SK-N-SH (cell line): ENCODE results near the gene ZNF586. TPM values are rescaled to one million over a fixed set of nuclear protein-coding genes. Genes with fewer than 3 reads are reported as not detected.

Source experiments
- CTCF ChIA-PET: fragments of 300-600, 350-600 bp; formaldehyde crosslinking; extraction: SDS; loops from one replicate; lab custom pipeline; 2021; lab: Yijun Ruan, JAX
- POLR2A ChIA-PET: fragments of 350-600 bp; sonication (Branson Sonifier 250); formaldehyde crosslinking; extraction: SDS; loops from one replicate; lab custom pipeline; 2020; ENCODE audit warnings: antibody characterized with exemption, inconsistent platforms; lab: Yijun Ruan, JAX
- DNase-seq: peaks from one replicate; pipeline ENCODE4 v3.0.0; 2012
- H2AFZ ChIP-seq: fragments of 200-600 bp; sonication (generic); 2 replicates; pipeline ENCODE4 v1.8.1; 2016; ENCODE audit warnings: antibody characterized with exemption, mild to moderate bottlenecking, low read depth
- H3F3A ChIP-seq: fragments of 200-600 bp; sonication (generic); replicated peaks from 2 replicates; pipeline ENCODE3; 2016; ENCODE audit warnings: antibody characterized with exemption, mild to moderate bottlenecking; ENCODE audit not compliant: insufficient read depth
- H3K27ac ChIP-seq, 2 experiments: fragments of 200-500 bp in 1 of 2; fragments of 200-600 bp in 1 of 2; sonication (Bioruptor generic) in 1 of 2; sonication (generic), shearing (Covaris generic) in 1 of 2; 2 replicates each; pipeline versions ENCODE4 v1.5.1 to v1.6.1; 2014 to 2016; ENCODE audit warnings: low read depth in 2 of 2, inconsistent platforms in 1 of 2, low read length in 1 of 2, mild to moderate bottlenecking in 1 of 2, mixed read lengths in 1 of 2
- H3K27me3 ChIP-seq: fragments of 200-600 bp; sonication (generic), shearing (Covaris generic); 2 replicates; pipeline ENCODE4 v1.6.1; 2016; ENCODE audit warnings: mixed run types; ENCODE audit not compliant: insufficient read depth
- H3K36me3 ChIP-seq, 2 experiments: fragments of 200-500 bp in 1 of 2; fragments of 200-600 bp in 1 of 2; sonication (Bioruptor generic) in 1 of 2; sonication (generic) in 1 of 2; replicated peaks in 1 of 2; 2 replicates each; pipeline versions ENCODE3 to v1.5.1; 2014 to 2016; ENCODE audit warnings: low read length in 1 of 2, mild to moderate bottlenecking in 1 of 2; ENCODE audit not compliant: insufficient read depth in 2 of 2, control insufficient read depth in 1 of 2
- H3K4me1 ChIP-seq, 2 experiments: fragments of 200-500 bp in 1 of 2; fragments of 200-600 bp in 1 of 2; sonication (Bioruptor generic) in 1 of 2; sonication (generic), shearing (Covaris generic) in 1 of 2; 2 replicates each; pipeline versions ENCODE4 v1.5.1 to v1.6.1; 2014 to 2016; ENCODE audit warnings: low read depth in 1 of 2, low read length in 1 of 2, mixed run types in 1 of 2; ENCODE audit not compliant: insufficient read depth in 2 of 2, control insufficient read depth in 1 of 2
- H3K4me2 ChIP-seq: fragments of 200-600 bp; sonication (generic), shearing (Covaris generic); 2 replicates; pipeline ENCODE4 v1.6.1; 2017; ENCODE audit warnings: mixed run types
- H3K4me3 ChIP-seq, 2 experiments: fragments of 200-500 bp in 1 of 2; fragments of 200-600 bp in 1 of 2; sonication (Bioruptor generic) in 1 of 2; sonication (generic), shearing (Covaris generic) in 1 of 2; 2 replicates each; pipeline versions ENCODE4 v1.5.1 to v1.8.1; 2014 to 2016; ENCODE audit warnings: low read depth in 2 of 2, inconsistent platforms in 1 of 2, low read length in 1 of 2, mild to moderate bottlenecking in 1 of 2, mixed read lengths in 1 of 2, moderate library complexity in 1 of 2
- H3K79me2 ChIP-seq: fragments of 200-600 bp; sonication (generic); 2 replicates; pipeline ENCODE4 v1.8.1; 2017; ENCODE audit warnings: mild to moderate bottlenecking; ENCODE audit not compliant: insufficient read depth
- H3K9ac ChIP-seq: fragments of 200-600 bp; sonication (generic); 2 replicates; pipeline ENCODE4 v1.6.1; 2017; ENCODE audit warnings: mixed run types
- H3K9me2 ChIP-seq: fragments of 200-600 bp; sonication (generic); 2 replicates; pipeline ENCODE4 v1.6.1; 2017; ENCODE audit warnings: mixed run types
- H3K9me3 ChIP-seq: fragments of 200-600 bp; sonication (generic); 2 replicates; pipeline ENCODE4 v1.6.1; 2017; ENCODE audit warnings: mixed run types, mild to moderate bottlenecking, moderate library complexity
- H4K20me1 ChIP-seq: fragments of 200-600 bp; sonication (generic); 2 replicates; pipeline ENCODE4 v1.6.1; 2017; ENCODE audit warnings: mild to moderate bottlenecking, mixed run types; ENCODE audit not compliant: insufficient read depth
- CHD2 ChIP-seq: fragments of 150-350 bp; IDR thresholded peaks from 2 replicates; pipeline ENCODE4 v1.6.1; 2018; ENCODE audit warnings: low read length; ENCODE audit not compliant: partially characterized antibody
- CTCF ChIP-seq: fragments of 200-600 bp; sonication (generic); IDR thresholded peaks from 2 replicates; pipeline ENCODE4 v1.6.1; 2017; ENCODE audit warnings: antibody characterized with exemption, mild to moderate bottlenecking, moderate library complexity
- FOXJ3 ChIP-seq: sonication (generic); formaldehyde crosslinking; IDR thresholded peaks from 2 replicates; pipeline ENCODE4 v1.5.1; 2020; ENCODE audit warnings: mild to moderate bottlenecking, missing genetic modification reagents
- GABPA ChIP-seq: IDR thresholded peaks from 2 replicates; pipeline ENCODE4 v1.4.0; 2012; ENCODE audit warnings: low read depth, mild to moderate bottlenecking
- JUND ChIP-seq: IDR thresholded peaks from 2 replicates; pipeline ENCODE4 v1.4.0; 2012
- MXI1 ChIP-seq: IDR thresholded peaks from 2 replicates; pipeline ENCODE4 v1.6.1; 2012; ENCODE audit warnings: mild to moderate bottlenecking, low read depth, low read length, improper control_type of control experiment
- NRF1 ChIP-seq: IDR thresholded peaks from 2 replicates; pipeline ENCODE4 v1.6.1; 2012; ENCODE audit warnings: low read depth, mild to moderate bottlenecking, low read length
- RAD21 ChIP-seq: IDR thresholded peaks from 2 replicates; pipeline ENCODE4 v1.6.1; 2012; ENCODE audit warnings: mild to moderate bottlenecking, low read length
- REST ChIP-seq: IDR thresholded peaks from 2 replicates; pipeline ENCODE4 v1.6.1; 2012; ENCODE audit warnings: mild to moderate bottlenecking, low read depth, low read length, moderate library complexity
- RFX5 ChIP-seq: IDR thresholded peaks from 2 replicates; pipeline ENCODE4 v1.6.1; 2012; ENCODE audit warnings: mild to moderate bottlenecking, improper control_type of control experiment, low read length
- RXRA ChIP-seq: IDR thresholded peaks from 2 replicates; pipeline ENCODE4 v1.4.0; 2012; ENCODE audit warnings: low read depth, mild to moderate bottlenecking, borderline replicate concordance
- SIN3A ChIP-seq: IDR thresholded peaks from 2 replicates; pipeline ENCODE4 v1.6.1; 2012; ENCODE audit warnings: low read depth, mild to moderate bottlenecking, low read length, moderate library complexity, borderline replicate concordance
- SMC3 ChIP-seq: IDR thresholded peaks from 2 replicates; pipeline ENCODE4 v1.6.1; 2012; ENCODE audit warnings: low read depth, low read length, improper control_type of control experiment
- TAF1 ChIP-seq: IDR thresholded peaks from 2 replicates; pipeline ENCODE4 v1.6.1; 2012; ENCODE audit warnings: low read depth, mild to moderate bottlenecking, low read length, moderate library complexity, borderline replicate concordance
- TEAD4 ChIP-seq: IDR thresholded peaks from 2 replicates; pipeline ENCODE4 v1.4.0; 2012; ENCODE audit warnings: mild to moderate bottlenecking, borderline replicate concordance; ENCODE audit not compliant: insufficient read depth
- WGBS: methylation state at CpG from one replicate; pipeline ENCODE4 v1.1.6; 2017; ENCODE audit warnings: low lambda C conversion rate; 5-methylcytosine and 5-hydroxymethylcytosine counted together
- polyA plus RNA-seq, 3 experiments: library from polyadenylated mRNA; depleted of rRNA; stranded (reverse); fragments of >200 nt; gene quantifications; 2 replicates each; pipeline ENCODE4 v1.2.3, GENCODE V29; 2012
- TF ChIP-seq, protein P1 (sequence below): IDR thresholded peaks from 2 replicates; pipeline ENCODE4; 2012
- TF ChIP-seq, protein P2 (sequence below): IDR thresholded peaks from 2 replicates; pipeline ENCODE4 v1.4.0; 2012; ENCODE audit warnings: low read depth, borderline replicate concordance
- TF ChIP-seq, protein P3 (sequence below): IDR thresholded peaks from 2 replicates; pipeline ENCODE4 v1.4.0; 2012; ENCODE audit warnings: low read depth
- TF ChIP-seq, protein P4 (sequence below): fragments of 150-350 bp; IDR thresholded peaks from 2 replicates; pipeline ENCODE4 v1.6.1; 2017; ENCODE audit warnings: antibody characterized with exemption, low read length, low read depth, borderline replicate concordance

The ZNF586 gene
- polyA plus RNA-seq, 1 of the 3 experiments (the other 2 are of a cell fraction): 3.5 TPM

GRCh38 chr19:57746580-57747471 is 22.6 kb upstream of the ZNF586 start, which contains the start of gene ZNF776 (continued):
- peak; percentile 93 for TF ChIP-seq CHD2
- TF ChIP-seq, protein P1, sequence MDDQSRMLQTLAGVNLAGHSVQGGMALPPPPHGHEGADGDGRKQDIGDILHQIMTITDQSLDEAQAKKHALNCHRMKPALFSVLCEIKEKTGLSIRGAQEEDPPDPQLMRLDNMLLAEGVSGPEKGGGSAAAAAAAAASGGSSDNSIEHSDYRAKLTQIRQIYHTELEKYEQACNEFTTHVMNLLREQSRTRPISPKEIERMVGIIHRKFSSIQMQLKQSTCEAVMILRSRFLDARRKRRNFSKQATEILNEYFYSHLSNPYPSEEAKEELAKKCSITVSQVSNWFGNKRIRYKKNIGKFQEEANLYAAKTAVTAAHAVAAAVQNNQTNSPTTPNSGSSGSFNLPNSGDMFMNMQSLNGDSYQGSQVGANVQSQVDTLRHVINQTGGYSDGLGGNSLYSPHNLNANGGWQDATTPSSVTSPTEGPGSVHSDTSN: peak; percentile 99
- TF ChIP-seq GABPA: peak; percentile 95
- no peak for TF ChIP-seq MXI1

- CTCF ChIA-PET: interaction anchor here (1.2 kb wide), 1 partner anchor 8 kb away, joined by 3 read pairs; no protein-coding TSS in a partner anchor
- no peaks in the 10 kb centered on the region for H4K20me1 ChIP-seq
- H3K9me2 ChIP-seq: no peaks in the 10 kb centered on the region
- H3K4me3 ChIP-seq: peak overlapping the region; percentile 83 to 90
- no peaks in the 10 kb centered on the region for H3K27me3 ChIP-seq
- POLR2A ChIA-PET: interaction anchor here (2.0 kb wide), 1 partner anchor 115 kb away, joined by 4 read pairs; the partner anchor contains the start of gene ZNF211
- DNase-seq: no peak
- peak overlapping the region in 1 of 2 experiments; percentile 40; a peak in 1 of 4 replicates for H3K27ac ChIP-seq
- no peaks in the 10 kb centered on the region for H3F3A ChIP-seq
- peaks cover 24 to 40% of the 10 kb centered on the region in 2 experiments for H3K36me3 ChIP-seq
- peaks cover 47% of the 10 kb centered on the region for H3K79me2 ChIP-seq
- H3K9me3 ChIP-seq: 0 out of 2 replicates have a peak, but pooled peaks cover 6% of the 10 kb centered on the region
- H2AFZ ChIP-seq: peak overlapping the region; percentile 83
- 51% methylated on average over 6 of the region's 6 CpGs for WGBS
- H3K9ac ChIP-seq: peak overlapping the region; percentile 86; the same call in 1 of the 2 replicates
- H3K4me1 ChIP-seq: peaks cover 0 to 5% of the 10 kb centered on the region in 2 experiments; a peak in 1 of 4 replicates
- peak overlapping the region; percentile 84 for H3K4me2 ChIP-seq
- TF ChIP-seq, protein P2, sequence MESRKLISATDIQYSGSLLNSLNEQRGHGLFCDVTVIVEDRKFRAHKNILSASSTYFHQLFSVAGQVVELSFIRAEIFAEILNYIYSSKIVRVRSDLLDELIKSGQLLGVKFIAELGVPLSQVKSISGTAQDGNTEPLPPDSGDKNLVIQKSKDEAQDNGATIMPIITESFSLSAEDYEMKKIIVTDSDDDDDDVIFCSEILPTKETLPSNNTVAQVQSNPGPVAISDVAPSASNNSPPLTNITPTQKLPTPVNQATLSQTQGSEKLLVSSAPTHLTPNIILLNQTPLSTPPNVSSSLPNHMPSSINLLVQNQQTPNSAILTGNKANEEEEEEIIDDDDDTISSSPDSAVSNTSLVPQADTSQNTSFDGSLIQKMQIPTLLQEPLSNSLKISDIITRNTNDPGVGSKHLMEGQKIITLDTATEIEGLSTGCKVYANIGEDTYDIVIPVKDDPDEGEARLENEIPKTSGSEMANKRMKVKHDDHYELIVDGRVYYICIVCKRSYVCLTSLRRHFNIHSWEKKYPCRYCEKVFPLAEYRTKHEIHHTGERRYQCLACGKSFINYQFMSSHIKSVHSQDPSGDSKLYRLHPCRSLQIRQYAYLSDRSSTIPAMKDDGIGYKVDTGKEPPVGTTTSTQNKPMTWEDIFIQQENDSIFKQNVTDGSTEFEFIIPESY: no peak
- no peak for TF ChIP-seq CHD2
- no peak for TF ChIP-seq REST
- no peak for TF ChIP-seq JUND
- no peak for TF ChIP-seq NRF1
- TF ChIP-seq, protein P3, sequence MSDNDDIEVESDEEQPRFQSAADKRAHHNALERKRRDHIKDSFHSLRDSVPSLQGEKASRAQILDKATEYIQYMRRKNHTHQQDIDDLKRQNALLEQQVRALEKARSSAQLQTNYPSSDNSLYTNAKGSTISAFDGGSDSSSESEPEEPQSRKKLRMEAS: no peak
- no peak for TF ChIP-seq CTCF
- TF ChIP-seq FOXJ3: no peak
- TF ChIP-seq, protein P4, sequence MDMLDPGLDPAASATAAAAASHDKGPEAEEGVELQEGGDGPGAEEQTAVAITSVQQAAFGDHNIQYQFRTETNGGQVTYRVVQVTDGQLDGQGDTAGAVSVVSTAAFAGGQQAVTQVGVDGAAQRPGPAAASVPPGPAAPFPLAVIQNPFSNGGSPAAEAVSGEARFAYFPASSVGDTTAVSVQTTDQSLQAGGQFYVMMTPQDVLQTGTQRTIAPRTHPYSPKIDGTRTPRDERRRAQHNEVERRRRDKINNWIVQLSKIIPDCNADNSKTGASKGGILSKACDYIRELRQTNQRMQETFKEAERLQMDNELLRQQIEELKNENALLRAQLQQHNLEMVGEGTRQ: no peak
- no peak for TF ChIP-seq RAD21
- no peak for TF ChIP-seq TAF1
- TF ChIP-seq TEAD4: no peak
- TF ChIP-seq SMC3: no peak
- TF ChIP-seq SIN3A: no peak
- no peak for TF ChIP-seq RXRA
- no peak for TF ChIP-seq RFX5
- no peak for TF ChIP-seq GABPA
Observed at GRCh38 chr19:57747472-57747807, 22.0 kb upstream of the ZNF586 start.
